Keratinocyte (primary cell): ENCODE measurements around the gene PKNOX1.
"Not testable (repeated sequence)": the region's sequence is repeated elsewhere in the genome, so short reads cannot be mapped to it uniquely, and the experiment has no call there.

ENCODE experiments used
- CTCF ChIP-seq, 3 experiments: IDR thresholded peaks in 1 of 3; conservative IDR thresholded peaks in 1 of 3; optimal IDR thresholded peaks in 1 of 3; 2 replicates in 2 of 3; 3 replicates in 1 of 3; pipeline versions ENCODE3 to v1.5.1; 2011; ENCODE audit warnings: low read length in 3 of 3, mild to moderate bottlenecking in 3 of 3, moderate library complexity in 2 of 3, control low read depth in 1 of 3, inconsistent platforms in 1 of 3; ENCODE audit not compliant: insufficient read depth in 2 of 3; ENCODE audit errors: extremely low read depth in 1 of 3
- EZH2 ChIP-seq: IDR thresholded peaks from one replicate; pipeline ENCODE4 v1.6.1; 2012; ENCODE audit warnings: inconsistent platforms, mild to moderate bottlenecking, low read length, moderate library complexity

GRCh38 chr21:43062955-43063664 is 88.7 kb downstream of the PKNOX1 start:
- TF ChIP-seq CTCF (optimal IDR thresholded peaks at IDR 0.05 in 1 of 3, IDR thresholded peaks at IDR 0.05 in 1 of 3, conservative IDR thresholded peaks at IDR 0.05 in 1 of 3; ENCODE audit: extremely low read depth in 1 of 3, insufficient read depth in 2 of 3, low read length in 3 of 3); EZH2: not testable (repeated sequence)
